Fibroblast of skin of right biceps (primary cell): Measurements from ENCODE around the gene KRTAP5-8.
"Not testable (repeated sequence)": the region's sequence is repeated elsewhere in the genome, so short reads cannot be mapped to it uniquely, and the experiment has no call there.

ENCODE experiments used
- DNase-seq: peaks from one replicate; pipeline ENCODE4 v3.0.0-alpha.2; 2013

KRTAP5-8 gene

DNA sequence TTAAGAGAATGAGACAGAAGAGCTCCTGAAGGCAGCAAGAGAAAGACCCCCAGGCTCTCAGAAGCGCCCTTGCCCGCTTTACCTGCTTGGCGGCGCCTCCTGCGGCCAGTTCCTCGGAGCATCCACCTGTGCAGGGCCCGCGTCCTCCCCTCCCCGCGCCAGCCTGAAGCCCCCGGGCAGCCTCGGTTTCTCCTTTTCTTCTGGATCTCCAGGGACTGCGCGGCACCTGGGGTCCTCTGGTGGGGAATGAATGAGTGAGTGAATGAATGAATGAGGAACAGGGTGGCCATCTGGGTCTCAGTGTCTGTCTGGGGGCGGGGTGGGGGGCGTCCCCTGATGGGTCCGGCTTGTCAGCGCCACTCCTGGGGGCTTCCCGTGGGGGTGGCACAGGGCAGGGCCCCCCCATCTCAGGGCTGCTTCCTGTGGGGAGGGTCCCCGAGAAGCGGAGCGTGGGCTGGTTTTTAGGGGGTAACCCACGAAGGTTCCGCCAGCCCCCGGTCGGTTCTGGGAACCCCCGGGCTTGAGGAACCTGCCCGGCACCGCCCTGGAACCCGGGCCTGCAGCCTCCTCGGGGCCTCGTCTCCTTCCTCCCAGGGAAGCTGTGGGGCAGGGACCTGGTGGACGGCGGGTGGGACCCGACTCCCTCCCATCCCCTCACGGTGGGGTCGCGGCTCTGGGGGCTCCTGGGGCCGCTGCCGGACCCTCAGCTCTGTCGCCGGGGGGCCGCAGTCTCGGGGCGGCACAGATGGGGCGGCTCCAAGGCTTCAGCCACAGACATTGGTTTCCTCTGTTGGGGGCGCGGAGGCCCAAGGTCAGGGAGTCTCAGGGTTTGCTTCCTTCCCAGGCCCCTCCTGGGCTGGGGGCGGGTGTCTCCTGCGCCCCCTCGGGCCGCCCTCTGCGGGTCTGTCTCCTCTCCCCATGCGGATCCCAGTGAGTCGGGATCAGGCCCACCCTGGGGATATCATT is 19.0 kb upstream of the KRTAP5-8 start:
- DNase-seq = no peak

DNA sequence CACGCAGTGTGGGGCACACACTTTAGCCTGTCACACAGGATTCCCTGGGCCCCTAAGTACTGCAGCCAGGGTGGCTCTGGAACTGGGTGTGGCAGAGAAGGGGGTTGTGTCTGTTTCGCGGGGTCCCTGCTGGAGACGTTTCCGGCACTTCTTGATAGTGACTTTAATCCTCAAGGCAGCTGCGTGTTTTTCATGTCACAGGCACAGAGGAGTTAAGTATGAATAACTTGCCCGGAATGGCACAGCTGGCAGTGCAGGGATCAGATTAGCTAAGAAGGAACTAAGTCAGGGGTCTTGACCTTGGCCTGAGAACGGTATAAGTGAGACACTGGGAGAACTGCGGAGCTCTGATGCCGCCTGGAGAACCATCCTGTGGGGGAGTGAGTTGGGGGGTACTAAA is 18.3 kb upstream of the KRTAP5-8 start:
- DNase-seq = no peak

DNA sequence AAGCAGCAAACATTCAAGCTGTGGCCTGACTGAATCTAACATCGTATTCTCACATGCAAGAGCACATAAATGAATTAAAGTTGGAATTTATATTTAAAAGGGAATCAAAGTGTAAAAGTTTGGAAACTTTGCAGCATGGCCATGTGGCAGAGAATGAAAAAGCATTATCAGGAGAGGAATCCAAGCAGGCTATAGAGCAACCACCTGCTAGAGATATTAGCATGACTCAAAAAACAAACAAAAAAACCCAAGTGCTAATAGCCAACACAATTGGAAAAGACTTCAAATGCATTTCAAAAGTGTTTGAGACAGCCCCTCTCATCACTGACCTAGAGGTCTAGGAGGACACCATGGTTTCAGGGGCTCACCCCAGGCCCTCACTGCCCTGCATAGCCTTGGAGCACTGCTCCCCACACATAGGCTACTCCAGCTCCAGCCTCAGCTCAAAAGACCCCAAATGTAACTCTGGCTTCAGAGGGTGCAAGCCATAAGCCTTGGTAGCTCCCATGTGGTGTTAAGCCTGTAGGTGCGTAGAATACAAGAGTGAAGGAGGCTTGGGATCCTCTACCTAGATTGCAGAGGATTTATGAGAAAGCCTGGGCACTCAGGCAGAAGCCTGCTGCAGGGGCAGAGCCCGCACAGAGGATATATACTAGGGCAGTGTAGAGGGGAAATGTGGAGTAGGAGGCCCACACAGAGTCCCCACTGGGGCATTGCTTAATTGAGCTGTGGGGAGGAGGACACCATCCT is 12.5 kb upstream of the KRTAP5-8 start:
- no peak for DNase-seq

DNA sequence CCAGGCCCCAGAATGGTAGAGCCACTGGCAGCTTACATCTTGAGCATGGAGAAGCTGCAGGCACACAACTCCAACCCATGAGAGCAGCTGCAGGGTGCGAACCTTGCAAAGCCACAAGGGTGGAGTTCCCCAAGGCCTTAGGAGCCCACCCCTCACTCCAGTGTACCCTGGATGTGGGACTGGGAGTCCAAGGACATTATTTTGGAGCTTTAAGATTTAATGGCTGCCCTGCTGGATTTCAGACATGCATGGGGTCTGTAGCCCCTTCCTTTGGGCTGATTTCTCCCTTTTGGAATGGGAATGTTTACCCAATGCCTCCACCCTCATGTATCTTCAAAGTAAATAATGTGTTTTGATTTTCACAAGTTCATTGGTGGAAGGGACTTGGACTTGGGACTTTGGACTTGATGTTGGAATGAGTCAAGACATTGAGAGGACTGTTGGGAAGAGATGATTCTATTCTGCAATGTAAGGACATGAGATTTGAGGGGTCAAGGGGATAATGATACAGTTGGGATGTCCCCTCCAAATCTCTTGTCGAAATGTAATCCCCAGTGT is 11.8 kb upstream of the KRTAP5-8 start:
- no peak for DNase-seq

DNA sequence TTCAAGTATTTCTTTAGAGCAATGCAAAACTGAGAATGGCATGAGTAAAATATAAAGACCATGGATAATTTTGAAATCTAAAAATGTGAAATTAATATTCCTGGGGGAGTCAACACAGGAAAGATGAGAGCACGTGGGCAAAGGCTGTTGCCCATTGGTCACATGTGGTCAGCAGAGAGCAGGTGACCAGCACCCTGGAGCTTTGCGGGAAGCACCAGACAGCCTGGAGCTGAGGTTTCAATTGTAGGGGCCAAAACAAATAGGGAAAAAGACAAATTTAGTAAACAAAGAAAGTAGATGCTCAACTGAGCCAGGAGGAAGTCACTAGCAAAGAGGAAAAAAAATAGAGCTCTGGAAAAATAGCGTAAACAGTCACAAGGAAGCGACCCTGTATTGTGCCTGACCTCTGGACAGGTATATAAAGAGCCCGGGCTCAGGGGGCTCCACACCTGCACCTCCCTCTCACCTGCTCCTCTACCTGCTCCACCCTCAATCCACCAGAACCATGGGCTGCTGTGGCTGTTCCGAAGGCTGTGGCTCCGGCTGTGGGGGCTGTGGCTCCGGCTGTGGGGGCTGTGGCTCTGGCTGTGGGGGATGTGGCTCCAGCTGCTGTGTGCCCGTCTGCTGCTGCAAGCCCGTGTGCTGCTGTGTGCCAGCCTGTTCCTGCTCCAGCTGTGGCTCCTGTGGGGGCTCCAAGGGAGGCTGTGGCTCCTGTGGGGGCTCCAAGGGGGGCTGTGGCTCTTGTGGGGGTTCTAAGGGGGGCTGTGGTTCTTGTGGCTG is 10.8 kb upstream of the KRTAP5-8 start, which contains the start of gene KRTAP5-7:
Gene KRTAP5-7, plus strand, starts transcription at position 472 of the 780 bp plus-strand sequence. Its CDS starts 34 bp downstream, at position 506.
- not testable (repeated sequence) for DNase-seq

DNA sequence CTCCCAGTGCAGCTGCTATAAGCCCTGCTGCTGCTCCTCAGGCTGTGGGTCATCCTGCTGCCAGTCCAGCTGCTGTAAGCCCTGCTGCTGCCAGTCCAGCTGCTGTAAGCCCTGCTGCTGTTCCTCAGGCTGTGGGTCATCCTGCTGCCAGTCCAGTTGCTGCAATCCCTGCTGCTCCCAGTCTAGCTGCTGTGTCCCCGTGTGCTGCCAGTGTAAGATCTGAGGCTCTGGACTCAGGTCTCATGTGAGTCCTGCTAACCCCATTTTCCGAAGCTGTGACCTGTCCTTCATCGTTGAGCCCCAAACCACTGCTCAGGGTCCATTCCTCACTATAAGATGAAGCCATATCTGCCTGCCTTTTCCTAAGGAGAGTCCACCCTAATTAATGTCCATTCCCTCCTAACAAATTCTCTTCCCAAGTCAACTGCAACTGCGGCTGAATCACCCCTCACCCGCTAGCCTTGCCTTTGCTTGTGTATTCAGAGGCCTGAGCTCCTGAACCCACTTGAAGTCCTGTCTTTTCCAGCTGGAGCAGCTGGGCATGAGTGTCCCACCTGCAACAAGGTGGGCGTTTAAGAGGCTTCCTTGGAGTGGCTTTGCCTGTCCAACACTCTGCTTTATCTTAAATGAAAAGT is 10.1 kb upstream of the KRTAP5-8 start:
- DNase-seq = no peak

DNA sequence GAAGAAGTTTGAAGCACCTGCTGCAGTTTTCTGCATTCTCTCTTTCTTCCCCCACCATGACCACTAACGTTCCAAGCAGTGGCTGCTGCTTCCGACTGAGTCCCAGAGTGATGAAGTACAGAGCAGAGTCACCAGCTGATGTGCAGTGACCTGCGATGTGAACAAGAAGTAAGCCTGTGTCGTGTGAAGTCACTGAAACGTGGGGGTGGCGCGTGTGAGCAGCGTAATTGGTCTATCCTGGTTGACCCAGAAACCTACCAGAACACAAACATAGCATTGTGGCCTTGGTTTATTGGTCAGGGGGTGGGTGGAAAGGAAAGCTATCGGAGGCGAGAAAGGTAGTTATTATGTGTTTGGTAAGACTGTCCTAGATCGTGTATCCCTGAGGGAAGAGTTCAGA is 7.2 kb upstream of the KRTAP5-8 start:
- DNase-seq = no peak

DNA sequence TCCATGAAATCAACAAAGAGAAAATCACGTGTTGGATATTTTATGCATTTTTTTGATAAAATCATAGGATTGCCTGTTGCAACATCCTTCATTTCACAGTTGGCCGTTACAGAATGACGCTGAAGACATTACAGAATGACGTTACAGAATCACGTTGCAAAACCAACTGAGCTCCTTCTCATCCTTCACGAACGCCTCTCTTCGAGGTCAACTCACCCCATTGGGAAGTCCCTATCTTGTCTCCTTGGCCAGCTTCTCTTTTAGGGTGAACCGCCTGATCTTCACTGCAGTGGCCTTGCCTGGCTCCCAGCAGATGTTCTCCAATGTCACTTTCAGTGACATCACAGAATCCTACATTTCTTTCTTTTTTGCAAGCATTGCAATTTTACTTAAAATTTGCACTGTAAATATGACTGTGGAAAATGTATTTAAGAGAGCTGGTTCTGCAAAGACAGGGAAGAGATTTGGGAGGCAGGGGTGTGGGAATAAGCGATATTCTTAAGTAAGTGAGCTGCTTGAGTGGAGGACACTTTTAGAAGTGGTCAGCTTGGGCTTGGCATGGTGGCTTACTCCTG is 5.7 kb upstream of the KRTAP5-8 start:
- no peak for DNase-seq

DNA sequence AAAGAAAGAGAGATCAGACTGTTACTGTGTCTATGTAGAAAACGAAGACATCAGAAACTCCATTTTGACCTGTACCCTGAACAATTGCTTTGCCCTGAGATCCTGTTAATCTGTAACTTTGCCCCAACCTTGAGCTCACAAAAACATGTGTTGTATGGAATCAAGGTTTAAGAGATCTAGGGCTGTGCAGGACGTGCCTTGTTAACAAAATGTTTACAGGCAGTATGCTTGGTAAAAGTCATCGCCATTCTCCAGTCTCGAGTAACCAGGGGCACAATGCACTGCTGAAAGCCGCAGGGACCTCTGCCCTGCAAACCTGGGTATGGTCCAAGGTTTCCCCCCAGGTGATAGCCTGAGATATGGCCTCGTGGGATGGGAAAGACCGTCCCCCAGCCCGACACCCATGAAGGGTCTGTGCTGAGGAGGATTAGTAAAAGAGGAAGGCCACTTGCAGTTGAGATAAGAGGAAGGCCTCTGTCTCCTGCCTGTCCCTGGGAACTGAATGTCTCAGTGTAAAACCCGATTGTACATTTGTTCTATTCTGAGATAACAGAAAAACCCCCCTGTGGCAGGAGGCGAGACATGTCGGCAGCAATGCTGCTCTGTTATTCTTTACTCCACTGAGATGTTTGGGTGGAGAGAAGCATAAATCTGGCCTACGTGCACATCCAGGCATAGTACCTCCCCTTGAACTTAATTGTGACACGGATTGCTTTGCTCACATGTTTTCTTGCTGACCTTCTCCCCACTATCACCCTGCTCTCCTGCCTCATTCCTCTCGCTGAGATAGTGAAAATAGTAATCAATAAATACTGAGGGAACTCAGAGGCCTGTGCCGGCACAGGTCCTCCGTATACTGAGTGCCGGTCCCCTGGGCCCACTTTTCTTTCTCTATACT is 2.9 kb upstream of the KRTAP5-8 start:
- DNase-seq = not testable (repeated sequence)

DNA sequence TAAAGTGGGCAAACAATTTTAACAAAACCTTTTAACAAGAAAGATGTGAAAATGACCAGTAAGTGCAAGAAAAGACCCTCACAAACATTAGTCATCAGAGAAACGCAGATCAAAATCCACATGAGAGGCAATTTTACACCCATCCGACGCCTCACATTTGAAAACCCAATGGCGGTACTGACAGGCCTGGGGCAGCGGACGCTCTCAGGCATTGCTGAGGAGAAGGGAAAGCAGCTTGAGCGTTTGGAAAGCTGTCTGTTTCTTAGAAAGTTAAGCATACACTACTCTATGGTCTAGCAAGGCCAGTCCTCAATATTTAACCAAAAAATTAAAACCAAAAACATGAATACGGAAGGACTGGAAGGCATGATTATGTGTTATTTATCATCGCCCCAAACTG is 2.0 kb upstream of the KRTAP5-8 start:
- no peak for DNase-seq

DNA sequence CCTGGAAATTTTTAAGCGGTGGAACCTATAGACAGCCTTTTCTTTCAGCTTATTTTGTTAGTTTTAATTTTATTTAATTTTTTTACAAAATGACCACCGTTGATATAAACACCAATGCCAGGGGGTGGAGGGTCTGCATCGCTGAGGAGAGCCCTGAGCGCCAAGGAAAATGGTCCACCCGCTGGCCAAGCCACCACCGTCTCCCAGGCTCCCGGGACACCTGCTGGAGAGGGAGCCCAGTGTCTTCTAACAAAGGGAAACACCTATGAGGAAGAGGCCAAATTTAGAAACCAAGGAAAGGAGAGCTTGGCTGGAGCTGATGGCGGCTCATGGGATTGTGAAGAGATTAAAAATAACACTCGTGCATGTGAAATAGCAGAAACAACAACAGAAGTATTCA is 288 bp upstream of the KRTAP5-8 start:
- DNase-seq = no peak

DNA sequence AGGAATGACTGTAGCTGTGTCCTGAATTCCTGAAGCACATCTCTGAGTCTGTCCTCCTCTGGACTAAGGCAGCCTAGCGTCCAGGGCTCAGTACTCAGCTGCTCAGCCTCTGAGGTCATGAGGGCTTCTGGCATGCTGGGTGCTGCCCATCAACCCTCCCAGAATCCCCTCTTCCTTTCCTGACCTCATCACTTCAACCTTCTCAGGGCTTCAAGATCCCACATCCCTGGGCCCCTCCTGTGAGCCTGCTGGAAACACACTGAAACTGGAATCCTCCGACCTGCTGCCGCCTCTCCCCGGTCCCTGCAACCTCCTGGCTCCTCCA is 803 bp downstream of the KRTAP5-8 start:
- DNase-seq = no peak

DNA sequence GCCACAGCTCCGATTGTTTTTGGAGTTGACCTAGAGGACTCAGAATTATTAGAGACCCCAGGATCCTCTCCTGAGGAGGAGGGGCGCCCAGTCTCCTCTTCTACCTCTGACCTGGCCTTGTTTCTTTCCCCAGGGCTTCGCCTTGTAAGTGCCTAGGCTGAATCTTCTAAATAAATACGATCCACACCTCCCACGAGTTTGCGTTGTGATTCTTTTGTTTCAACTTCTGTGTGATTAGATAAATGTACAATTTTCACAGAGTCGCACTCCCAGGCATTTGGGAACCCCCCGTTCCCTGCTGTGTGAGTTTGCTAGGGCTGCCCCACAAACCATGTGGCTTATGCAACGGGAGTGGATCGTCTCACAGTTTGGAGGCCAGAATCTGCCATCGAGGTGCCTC is 1.2 kb downstream of the KRTAP5-8 start:
- DNase-seq = no peak

DNA sequence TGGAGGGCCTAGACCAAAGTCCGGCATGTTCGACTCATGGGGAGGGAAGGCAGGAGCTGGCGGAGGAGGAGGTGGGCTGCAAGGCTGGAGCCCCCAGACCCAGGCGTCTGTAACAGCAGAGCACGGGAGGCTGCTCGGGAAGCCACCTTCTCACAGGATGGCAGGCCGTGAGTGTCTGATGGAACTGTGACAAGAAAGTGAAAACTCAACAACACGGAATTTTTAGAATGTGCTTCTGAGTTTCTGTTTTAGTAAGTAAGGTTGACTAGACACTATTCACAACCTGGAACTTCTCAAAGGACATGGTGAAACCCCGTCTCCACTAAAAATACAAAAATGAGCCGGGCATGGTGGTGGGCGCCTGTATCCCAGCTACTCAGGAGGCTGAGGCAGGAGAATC is 2.1 kb downstream of the KRTAP5-8 start:
- DNase-seq = not testable (repeated sequence)

DNA sequence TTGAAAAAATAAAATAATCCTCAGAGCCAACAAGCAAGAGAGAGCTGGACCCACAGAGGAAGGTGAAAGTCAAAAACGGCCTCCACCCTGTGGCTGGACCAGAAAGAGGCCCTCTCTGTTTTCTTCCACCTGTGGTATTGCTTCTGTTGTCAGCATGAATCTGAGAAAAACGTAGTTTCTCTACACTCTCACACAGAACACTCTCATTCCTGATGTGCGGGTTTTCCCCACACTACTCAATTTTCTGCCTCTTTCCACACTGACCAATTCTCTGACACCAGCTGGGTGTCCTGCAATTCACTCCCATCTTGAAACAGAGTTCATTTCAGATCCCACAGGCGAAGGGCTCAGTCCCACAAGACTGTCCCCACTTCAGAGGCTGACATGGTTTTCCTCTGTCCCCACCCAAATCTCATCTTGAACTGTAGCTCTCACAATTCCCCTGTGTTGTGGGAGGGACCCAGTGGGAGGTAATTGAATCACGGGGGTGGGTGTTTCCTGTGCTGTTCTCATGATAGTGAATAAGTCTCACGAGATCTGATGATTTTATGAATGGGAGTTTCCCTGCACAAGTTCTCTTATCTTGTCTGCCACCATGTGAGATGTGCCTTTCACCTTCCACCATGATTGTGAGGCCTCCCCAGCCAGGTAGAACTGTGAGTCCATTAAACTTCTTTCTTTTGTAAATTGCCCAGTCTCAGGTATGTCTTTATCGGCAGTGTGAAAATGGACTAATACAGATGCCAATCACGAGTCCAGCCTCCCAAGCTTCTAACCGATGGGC is 2.9 kb downstream of the KRTAP5-8 start:
- not testable (repeated sequence) for DNase-seq

DNA sequence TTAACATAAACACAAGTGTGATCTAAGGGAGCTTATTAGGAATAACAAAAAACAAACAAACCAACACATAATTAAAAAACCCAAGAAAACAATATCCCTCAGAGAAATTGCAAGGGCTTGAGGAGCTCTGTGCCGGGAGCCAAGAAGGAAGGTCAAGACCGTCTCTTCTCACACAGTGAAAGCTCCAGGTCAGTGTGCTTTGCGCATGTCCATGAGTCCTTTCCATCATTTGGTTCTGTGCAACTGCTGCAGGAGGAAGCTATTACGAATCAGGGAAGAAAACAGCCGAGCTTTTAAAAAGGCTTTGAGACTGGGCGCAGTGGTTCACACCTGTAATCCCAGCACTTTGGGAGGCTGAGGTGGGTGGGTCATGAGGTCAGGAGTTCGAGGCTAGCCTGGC is 4.6 kb downstream of the KRTAP5-8 start:
- DNase-seq = no peak

DNA sequence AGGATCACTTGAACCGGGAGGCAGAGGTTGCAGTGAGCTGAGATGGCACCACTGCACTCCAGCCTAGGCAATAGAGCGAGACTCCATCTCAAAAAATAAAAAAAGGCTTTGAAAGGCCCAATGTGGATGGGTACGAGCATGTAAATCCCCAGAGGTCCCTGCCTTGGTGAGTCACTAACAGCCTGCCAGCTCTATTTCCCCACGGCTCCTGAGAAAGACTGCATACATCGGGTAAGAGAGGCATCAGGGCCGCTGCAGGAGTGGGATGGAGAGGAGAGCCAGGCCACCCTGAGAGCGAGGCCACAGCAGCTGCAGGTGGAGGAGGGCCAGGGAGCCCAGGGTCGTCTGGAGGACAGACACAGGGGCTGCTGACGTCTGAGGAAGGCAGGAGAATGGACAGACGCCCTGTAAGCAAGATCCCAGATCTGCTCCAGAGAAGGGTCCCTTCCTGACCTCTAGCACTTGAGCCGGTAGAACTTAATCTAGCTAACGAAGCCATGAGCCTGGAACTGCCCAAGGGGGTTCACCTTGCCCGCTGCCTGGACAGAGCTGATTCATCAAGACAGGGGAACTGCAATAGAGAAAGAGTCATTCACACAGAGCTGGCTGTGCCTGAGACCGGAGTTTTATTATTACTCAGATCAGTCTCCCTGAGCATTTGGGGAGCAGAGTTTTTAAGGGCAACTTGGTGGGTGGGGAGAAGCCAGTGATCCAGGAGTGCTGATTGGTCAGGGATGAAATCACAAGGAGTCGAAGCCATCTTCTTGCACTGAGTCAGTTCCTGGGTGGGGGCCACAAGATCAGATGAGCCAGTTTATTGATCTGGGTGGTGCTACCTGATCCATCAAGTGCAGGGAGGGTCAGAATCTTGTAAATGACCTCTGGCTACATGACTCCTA is 5.3 kb downstream of the KRTAP5-8 start:
- DNase-seq = no peak

DNA sequence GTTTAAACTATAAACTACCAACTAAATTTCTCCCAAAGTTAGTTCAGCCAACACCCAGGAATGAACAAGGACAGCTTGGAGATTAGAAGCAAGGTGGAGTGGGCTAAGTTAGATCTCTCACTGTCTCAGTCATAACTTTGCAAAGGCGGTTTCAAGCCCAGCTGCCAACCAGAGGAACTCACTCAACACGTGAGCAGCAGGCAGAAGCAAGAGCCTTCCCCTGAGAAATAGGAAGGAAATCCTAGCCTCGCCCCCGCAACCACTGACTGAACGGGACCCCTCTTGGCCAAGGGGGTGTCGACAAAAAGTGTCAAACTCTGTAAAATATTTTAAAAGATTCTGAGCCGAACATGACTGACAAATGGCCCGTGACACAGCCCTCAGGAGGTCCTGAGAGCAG is 6.0 kb downstream of the KRTAP5-8 start:
- DNase-seq = no peak
